Thoracic aorta (tissue), 2 donors: ENCODE results near the gene PGM3. TPM values are rescaled to one million over a fixed set of nuclear protein-coding genes. Genes with fewer than 3 reads are reported as not detected.

ENCODE experiments used
- ATAC-seq: fragments of 150-250 bp; one replicate; pipeline ENCODE4 v1.8.0; 2017; ENCODE audit warnings: low read depth; ENCODE audit not compliant: insufficient number of reproducible peaks, low FRiP score
- DNase-seq: peaks from one replicate; pipeline ENCODE4 v3.0.0-alpha.2; 2020; ENCODE audit warnings: low spot score
- H3K27ac ChIP-seq, 2 donors: fragments of 200-600 bp; sonication (generic); 1 replicate in 1 of 2; 2 replicates in 1 of 2; pipeline ENCODE4 v1.5.1; 2016; ENCODE audit warnings: mild to moderate bottlenecking in 2 of 2, moderate library complexity in 2 of 2
- H3K27me3 ChIP-seq: fragments of 200-600 bp; sonication (generic); replicated peaks from 2 replicates; pipeline ENCODE4 v1.6.0; 2016; ENCODE audit warnings: mild to moderate bottlenecking; ENCODE audit not compliant: insufficient read depth
- H3K36me3 ChIP-seq: fragments of 200-600 bp; sonication (generic); one replicate; pipeline ENCODE4 v1.5.1; 2016
- H3K4me1 ChIP-seq, 2 donors: fragments of 200-600 bp; sonication (generic); 1 replicate in 1 of 2; 2 replicates in 1 of 2; pipeline versions ENCODE4 v1.5.1 to v1.6.0; 2016; ENCODE audit warnings: low read depth in 2 of 2, mild to moderate bottlenecking in 1 of 2; ENCODE audit not compliant: control insufficient read depth in 1 of 2
- H3K4me3 ChIP-seq: fragments of 200-600 bp; sonication (generic); 2 replicates; pipeline ENCODE4 v1.5.1; 2016; ENCODE audit warnings: mild to moderate bottlenecking
- H3K9me3 ChIP-seq: fragments of 200-600 bp; sonication (generic); 2 replicates; pipeline ENCODE4 v1.5.1; 2016
- CTCF ChIP-seq: fragments of 200-600 bp; sonication (generic); IDR thresholded peaks from one replicate; pipeline ENCODE4 v1.5.1; 2019; ENCODE audit warnings: antibody characterized with exemption
- total RNA-seq, 2 donors: library from RNA; depleted of rRNA; stranded (reverse); fragments of >200 nt; gene quantifications; one replicate each; pipeline versions ENCODE4 v1.1.0 to v1.2.3, GENCODE V29; 2016

PGM3 gene
- total RNA-seq, 2 donors from 2014 or later = 30.8 to 33.4 TPM

GRCh38 chr6:83151114-83151513 is 42.0 kb downstream of the PGM3 start:
- H3K9me3 ChIP-seq = no peaks in the 10 kb centered on the region
- no peaks in the 10 kb centered on the region for H3K4me1 ChIP-seq
- H3K27ac ChIP-seq = no peak overlapping the region
- no peak for DNase-seq
- no peak for ATAC-seq
- no peak for TF ChIP-seq CTCF
- no peaks in the 10 kb centered on the region for H3K27me3 ChIP-seq
- no peak overlapping the region for H3K4me3 ChIP-seq
- peaks cover 29% of the 10 kb centered on the region for H3K36me3 ChIP-seq

GRCh38 chr6:83138758-83139157 is 54.3 kb downstream of the PGM3 start:
- Histone ChIP-seq H3K27me3 (no peaks in the 10 kb centered on the region), H3K36me3 (peaks cover 12% of the 10 kb centered on the region), H3K4me3 (no peak overlapping the region), H3K9me3 (no peaks in the 10 kb centered on the region), H3K4me1 (no peaks in the 10 kb centered on the region), H3K27ac (no peak overlapping the region)
- ATAC-seq = no peak
- no peak for TF ChIP-seq CTCF
- DNase-seq = no peak

DNA sequence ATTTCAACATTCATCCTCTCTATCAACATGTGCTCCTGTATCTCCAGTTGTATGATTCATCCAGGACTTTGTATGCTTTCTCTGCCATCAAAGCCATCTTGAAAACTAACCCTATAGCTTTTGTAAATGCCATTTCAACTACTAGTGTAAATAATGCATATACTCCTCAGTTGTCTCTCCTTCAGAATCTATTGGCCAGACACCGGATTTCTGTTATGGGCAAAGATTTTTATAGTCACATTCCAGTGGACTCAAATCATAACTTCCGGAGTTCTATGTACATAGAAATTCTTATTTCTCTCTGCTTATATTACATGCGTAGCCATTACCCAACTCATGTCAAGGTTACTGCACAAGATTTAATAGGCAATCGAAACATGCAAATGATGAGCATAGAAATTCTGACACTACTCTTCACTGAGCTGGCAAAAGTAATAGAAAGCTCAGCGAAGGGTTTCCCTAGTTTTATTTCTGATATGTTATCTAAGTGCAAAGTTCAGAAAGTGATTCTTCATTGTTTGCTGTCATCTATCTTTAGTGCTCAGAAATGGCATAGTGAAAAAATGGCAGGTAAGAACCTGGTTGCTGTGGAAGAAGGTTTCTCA is 54.8 kb downstream of the PGM3 start:
- Histone ChIP-seq H3K4me3 (no peak overlapping the region), H3K27ac (no peak overlapping the region), H3K27me3 (no peaks in the 10 kb centered on the region), H3K9me3 (no peaks in the 10 kb centered on the region), H3K36me3 (peaks cover 7% of the 10 kb centered on the region), H3K4me1 (no peaks in the 10 kb centered on the region)
- DNase-seq = no peak
- no peak for TF ChIP-seq CTCF
- ATAC-seq = no peak

DNA sequence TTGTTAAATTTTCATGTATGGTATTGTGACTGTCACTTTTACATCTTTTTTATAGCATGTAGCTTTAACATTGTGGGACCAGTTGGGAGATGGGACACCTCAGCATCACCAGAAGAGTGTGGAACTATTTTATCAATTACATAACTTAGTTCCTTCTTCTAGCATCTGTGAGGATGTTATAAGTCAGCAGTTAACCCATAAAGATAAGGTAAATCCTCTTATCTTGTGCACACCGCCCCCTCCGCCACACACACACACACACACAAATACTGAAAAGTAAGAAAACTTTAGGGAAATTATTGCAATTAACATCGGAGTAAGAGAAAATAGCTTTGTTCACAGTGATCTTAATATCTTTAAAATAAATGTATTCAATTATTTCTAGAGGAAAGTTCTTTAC is 60.9 kb downstream of the PGM3 start:
- no peaks in the 10 kb centered on the region for H3K9me3 ChIP-seq
- ATAC-seq (no peak), DNase-seq (no peak)
- no peaks in the 10 kb centered on the region for H3K27me3 ChIP-seq
- H3K4me3 ChIP-seq = no peak overlapping the region
- TF ChIP-seq CTCF = no peak
- no peaks in the 10 kb centered on the region for H3K4me1 ChIP-seq
- peaks cover 28% of the 10 kb centered on the region for H3K36me3 ChIP-seq
- no peak overlapping the region for H3K27ac ChIP-seq

GRCh38 chr6:83127976-83128375 is 65.1 kb downstream of the PGM3 start:
- TF ChIP-seq CTCF = no peak
- Histone ChIP-seq H3K27me3 (no peaks in the 10 kb centered on the region), H3K9me3 (no peaks in the 10 kb centered on the region), H3K36me3 (peaks cover 45% of the 10 kb centered on the region), H3K27ac (no peak overlapping the region), H3K4me1 (no peaks in the 10 kb centered on the region), H3K4me3 (no peak overlapping the region)
- ATAC-seq = no peak
- no peak for DNase-seq
